ENCODE measurements around the gene AFF3.

DNA sequence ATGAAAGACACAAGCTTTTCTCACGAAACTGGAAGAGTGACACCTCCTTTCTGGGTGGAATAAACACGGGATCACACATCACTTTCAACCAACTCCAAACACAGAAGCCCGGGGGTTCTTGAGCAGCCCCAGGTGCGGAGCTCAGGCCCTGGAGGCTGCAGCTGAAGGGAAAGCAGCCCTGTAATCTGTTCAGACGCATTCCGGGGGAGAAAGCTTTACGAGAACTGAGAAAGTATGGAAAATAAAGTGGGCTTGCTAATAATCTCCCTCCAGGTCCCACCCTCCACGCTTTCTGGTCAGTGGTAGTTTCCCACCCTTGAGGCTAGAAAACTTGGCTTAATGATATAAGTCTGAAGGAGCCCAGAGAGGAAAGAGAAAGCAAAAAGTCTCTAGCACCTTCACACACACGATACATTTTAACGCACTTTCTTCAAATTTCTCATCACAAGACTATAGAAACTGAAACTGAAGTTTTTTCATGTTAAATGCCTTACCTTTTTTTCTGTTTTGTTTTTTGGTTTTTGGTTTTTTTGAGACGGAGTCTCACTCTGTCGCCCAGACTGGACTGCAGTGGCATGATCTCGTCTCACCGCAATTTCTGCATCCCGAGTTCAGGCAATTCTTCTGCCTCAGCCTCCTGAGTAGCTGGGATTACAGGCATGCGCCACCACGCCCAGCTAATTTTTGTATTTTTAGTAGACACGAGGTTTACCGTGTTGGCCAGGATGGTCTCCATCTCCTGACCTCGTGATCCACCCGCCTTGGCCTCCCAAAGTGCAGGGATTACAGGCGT, 141.3 kb downstream of the AFF3 start:
- TF ChIP-seq, protein P1, sequence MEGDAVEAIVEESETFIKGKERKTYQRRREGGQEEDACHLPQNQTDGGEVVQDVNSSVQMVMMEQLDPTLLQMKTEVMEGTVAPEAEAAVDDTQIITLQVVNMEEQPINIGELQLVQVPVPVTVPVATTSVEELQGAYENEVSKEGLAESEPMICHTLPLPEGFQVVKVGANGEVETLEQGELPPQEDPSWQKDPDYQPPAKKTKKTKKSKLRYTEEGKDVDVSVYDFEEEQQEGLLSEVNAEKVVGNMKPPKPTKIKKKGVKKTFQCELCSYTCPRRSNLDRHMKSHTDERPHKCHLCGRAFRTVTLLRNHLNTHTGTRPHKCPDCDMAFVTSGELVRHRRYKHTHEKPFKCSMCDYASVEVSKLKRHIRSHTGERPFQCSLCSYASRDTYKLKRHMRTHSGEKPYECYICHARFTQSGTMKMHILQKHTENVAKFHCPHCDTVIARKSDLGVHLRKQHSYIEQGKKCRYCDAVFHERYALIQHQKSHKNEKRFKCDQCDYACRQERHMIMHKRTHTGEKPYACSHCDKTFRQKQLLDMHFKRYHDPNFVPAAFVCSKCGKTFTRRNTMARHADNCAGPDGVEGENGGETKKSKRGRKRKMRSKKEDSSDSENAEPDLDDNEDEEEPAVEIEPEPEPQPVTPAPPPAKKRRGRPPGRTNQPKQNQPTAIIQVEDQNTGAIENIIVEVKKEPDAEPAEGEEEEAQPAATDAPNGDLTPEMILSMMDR (IDR thresholded peaks at IDR 0.05; ENCODE audit: low read depth, low read length), result no peak
- no peak for TF ChIP-seq EZH2phosphoT487 (IDR thresholded peaks at IDR 0.05; ENCODE audit: low read depth)
